22Rv1 (cell line): ENCODE results near the gene GLB1L3.
A peak's percentile ranks its signal among the peaks of the same experiment; 100 is the strongest.

Experiments used
- H3K27ac ChIP-seq: fragments of 450-650 bp; 2 replicates; pipeline ENCODE4 v1.5.1; 2017
- CTCF ChIP-seq: fragments of 450-650 bp; IDR thresholded peaks from 2 replicates; pipeline ENCODE4 v1.5.1; 2017; ENCODE audit warnings: mild to moderate bottlenecking
- ZFX ChIP-seq: fragments of 450-650 bp; IDR thresholded peaks from 2 replicates; pipeline ENCODE4 v1.6.1; 2017; ENCODE audit warnings: antibody characterized with exemption, borderline replicate concordance

The GLB1L3 gene

GRCh38 chr11:134356656-134357544, 80.7 kb downstream of the GLB1L3 start:
- TF ChIP-seq ZFX: no peak
- TF ChIP-seq CTCF: no peak
- no peak overlapping the region for H3K27ac ChIP-seq

DNA sequence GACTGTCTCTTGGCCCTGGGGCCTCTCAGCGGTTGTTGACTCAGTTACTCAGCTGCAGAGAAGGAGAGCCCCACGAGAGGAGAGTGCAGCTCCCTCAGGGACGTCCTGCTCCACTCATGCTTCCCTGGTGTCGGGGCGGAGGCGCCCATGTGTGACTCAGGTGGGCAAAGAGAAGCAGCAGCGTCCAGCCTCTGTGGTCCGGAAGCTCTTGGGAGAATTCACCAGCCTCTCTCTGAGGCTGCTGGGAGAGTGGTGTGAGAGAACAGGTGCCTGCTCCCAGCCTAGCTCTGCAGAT, 81.3 kb downstream of the GLB1L3 start:
- TF ChIP-seq CTCF (no peak), ZFX (no peak)

DNA sequence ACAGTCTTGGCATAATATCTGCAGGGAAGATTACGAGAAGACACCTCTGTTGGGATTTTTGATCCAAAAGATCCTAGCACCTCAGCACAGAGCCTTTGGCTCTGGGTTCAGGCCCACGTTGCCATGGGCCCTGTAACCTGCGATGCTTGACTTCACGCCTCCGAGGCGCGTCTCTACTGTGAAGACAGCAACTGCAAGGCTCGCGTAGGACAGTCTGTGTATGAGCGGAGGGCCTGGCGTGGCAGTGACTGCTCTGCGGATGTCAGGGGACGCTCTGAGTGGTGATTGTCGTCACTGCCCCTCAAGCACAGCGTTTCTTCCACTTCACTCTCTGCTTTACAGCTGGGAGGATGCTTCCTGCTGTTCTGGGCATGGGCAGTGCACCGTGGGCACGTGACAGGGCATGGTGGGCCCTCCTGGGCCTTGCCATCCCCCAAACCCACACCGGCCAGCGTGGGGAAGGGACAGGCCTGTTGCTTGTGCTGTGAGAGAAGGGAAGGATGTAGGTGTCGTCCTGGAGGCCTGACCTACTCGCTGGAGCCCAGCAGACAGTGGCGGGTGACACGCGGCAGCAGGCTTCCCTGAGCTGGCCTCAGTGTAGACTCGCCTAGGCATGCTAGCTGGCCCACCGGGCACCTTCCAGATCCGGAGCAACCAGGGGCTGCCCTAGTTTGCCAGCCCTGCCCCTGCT, 82.1 kb downstream of the GLB1L3 start:
- no peak overlapping the region for H3K27ac ChIP-seq
- no peak for TF ChIP-seq ZFX
- TF ChIP-seq CTCF: no peak

More for the DNA sequence above, 81.3 kb downstream of the GLB1L3 start:
- no peak overlapping the region for H3K27ac ChIP-seq

DNA sequence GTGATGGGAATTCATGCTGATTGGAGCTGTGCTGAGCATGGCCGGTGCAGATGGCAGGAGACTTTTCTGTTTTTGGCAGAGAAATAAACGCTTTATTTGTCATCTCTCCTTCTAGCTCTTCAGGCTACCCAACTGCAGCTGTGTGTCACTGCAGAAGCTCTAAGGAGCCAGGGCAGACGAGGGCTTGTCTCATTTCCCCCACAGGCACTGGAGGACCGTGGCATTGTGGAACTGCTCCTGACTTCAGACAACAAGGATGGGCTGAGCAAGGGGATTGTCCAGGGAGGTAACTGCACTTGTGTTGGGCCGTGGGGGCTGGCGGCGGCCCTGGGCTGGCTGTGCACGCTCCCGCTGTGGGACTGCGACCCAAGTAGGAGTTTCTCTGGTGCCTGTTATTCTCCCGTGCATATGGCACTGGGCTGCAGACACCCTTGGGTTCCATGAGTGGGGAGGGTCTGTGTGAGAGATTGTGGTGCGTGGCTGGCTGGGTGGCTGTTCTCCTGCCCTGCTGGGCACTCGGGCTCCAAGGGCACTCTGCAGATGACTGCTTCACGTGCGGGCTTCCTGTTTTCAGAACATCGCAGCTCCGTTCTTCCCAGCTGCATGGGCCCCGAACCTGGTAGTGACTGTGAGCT, 82.8 kb downstream of the GLB1L3 start:
- no peak overlapping the region for H3K27ac ChIP-seq
- TF ChIP-seq CTCF: no peak
- no peak for TF ChIP-seq ZFX

DNA sequence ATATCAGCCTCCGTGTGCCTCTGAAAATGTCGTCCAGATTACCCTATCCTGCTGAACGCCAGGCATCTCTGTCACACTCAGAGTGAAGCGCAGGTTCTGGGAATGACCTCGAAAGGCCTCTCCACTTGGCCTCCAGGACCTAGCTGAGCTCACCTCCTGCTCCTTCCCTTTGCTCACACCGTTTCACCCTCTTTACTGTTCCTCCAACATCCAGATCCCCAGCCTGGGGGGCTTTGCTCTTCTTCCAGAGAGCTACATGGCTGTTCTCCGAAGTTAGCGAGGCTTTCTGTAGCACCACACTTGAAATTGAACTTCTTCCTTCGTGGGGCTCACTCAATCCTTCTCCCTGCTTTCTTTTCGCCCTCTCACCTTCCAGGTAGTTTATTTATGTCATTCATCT, 83.5 kb downstream of the GLB1L3 start:
- TF ChIP-seq ZFX: no peak
- no peak for TF ChIP-seq CTCF
- no peak overlapping the region for H3K27ac ChIP-seq

DNA sequence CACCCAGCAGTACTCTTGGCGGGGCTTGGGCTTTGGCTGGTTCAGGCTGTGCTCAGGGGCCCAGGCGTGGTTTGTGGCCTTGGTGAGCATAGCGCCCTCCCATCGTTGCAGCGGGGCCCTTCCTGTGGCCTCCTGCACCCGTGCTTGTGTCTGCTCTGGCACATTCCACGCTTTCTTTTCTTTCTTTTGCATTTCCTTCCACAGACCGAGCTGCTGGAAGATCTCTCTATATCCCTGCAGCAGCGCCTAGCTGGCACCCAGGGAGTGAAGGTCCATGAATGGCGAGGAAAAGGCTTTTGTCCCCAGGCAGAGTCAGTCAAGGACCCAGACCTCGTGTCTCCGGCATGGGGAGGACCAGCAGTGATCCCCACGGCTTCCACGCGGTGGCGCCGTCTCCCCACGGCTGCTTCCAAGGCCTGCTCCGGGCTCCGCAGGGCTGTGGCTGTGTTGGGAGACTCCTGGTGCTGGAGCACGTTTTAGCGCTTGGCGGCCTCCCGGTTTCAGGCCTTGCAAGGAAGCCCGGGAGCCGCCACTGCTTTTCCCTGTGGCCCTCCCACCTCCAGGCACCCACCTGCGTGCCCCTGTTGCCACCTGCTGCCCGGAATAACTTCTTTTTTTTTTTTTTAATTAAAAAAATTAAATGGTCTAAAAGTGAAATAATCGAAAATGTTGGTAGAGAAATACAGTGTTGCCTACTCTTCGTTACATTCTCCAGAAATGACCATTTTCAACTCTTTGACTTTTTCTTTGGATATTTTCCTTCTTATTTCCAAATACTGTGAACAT, 84.1 kb downstream of the GLB1L3 start:
- H3K27ac ChIP-seq: no peak overlapping the region

More for the DNA sequence above, 84.1 kb downstream of the GLB1L3 start:
- TF ChIP-seq ZFX: no peak
- TF ChIP-seq CTCF: peak; percentile 91
